ENCODE results near the gene TTC38.
A peak's percentile ranks its signal among the peaks of the same experiment; 100 is the strongest.
"Not testable (repeated sequence)": the region's sequence is repeated elsewhere in the genome, so short reads cannot be mapped to it uniquely, and the experiment has no call there.

TTC38 gene

GRCh38 chr22:46247443-46247975, 20.3 kb upstream of the TTC38 start:
- DNase-seq, result no peak

GRCh38 chr22:46250035-46250782, 17.6 kb upstream of the TTC38 start, which contains the start of gene CDPF1:
CDPF1 (minus strand) TSS chr22:46250293; CDS start chr22:46248284, 2,009 bp downstream.
- peak; percentile 94 for DNase-seq

- DNase-seq, result no peak
These were observed 17.1 kb upstream of the TTC38 start for GRCh38 chr22:46250783-46251125.

GRCh38 chr22:46251266-46251665, 16.5 kb upstream of the TTC38 start:
- DNase-seq, result no peak

- no peak for DNase-seq
These were observed 15.9 kb upstream of the TTC38 start for GRCh38 chr22:46251816-46252380.

- no peak for DNase-seq
These were observed 11.3 kb upstream of the TTC38 start for GRCh38 chr22:46256358-46256958.

- no peak for DNase-seq
These were observed 8.4 kb upstream of the TTC38 start for GRCh38 chr22:46259374-46259773.

- DNase-seq, result no peak
These were observed 7.8 kb upstream of the TTC38 start for GRCh38 chr22:46260038-46260437.

- no peak for DNase-seq
These were observed 5.2 kb upstream of the TTC38 start for GRCh38 chr22:46262449-46263215.

- DNase-seq, result no peak
These were observed 4.6 kb upstream of the TTC38 start, which contains the start of gene PKDREJ for GRCh38 chr22:46263216-46263590. PKDREJ (minus strand) TSS chr22:46263343; CDS start chr22:46263322, 21 bp downstream.

- DNase-seq, result not testable (repeated sequence)
These were observed 3.3 kb upstream of the TTC38 start for GRCh38 chr22:46264520-46264919.

- not testable (repeated sequence) for DNase-seq
These were observed 2.2 kb upstream of the TTC38 start for GRCh38 chr22:46265627-46266026.

GRCh38 chr22:46269564-46269963, 1.8 kb downstream of the TTC38 start:
- no peak for DNase-seq

- no peak for DNase-seq
These were observed 4.4 kb downstream of the TTC38 start for GRCh38 chr22:46272196-46272595.

GRCh38 chr22:46272762-46273431, 5.1 kb downstream of the TTC38 start:
- no peak for DNase-seq

GRCh38 chr22:46273432-46274148, 5.8 kb downstream of the TTC38 start:
- no peak for DNase-seq

GRCh38 chr22:46274381-46274780, 6.6 kb downstream of the TTC38 start:
- DNase-seq, result no peak

GRCh38 chr22:46275455-46276122, 7.8 kb downstream of the TTC38 start:
- no peak for DNase-seq

GRCh38 chr22:46276563-46276962, 8.8 kb downstream of the TTC38 start:
- DNase-seq, result no peak

GRCh38 chr22:46278656-46279645, 11.1 kb downstream of the TTC38 start:
- no peak for DNase-seq
